ENCODE data around the gene GRK7.

- no peak for TF ChIP-seq CTCF (IDR thresholded peaks at IDR 0.05)
- TF ChIP-seq POLR2A (IDR thresholded peaks at IDR 0.05), result no peak
Observed at GRCh38 chr3:141726483-141726882, 36.7 kb upstream of the GRK7 start.

Data from Peyer's patch (tissue), 4 donors.